Esophagus muscularis mucosa (tissue), 4 donors: ENCODE data around the gene ZNF503. TPM values are rescaled to one million over a fixed set of nuclear protein-coding genes. Genes with fewer than 3 reads are reported as not detected.

Experiments used
- DNase-seq: peaks from one replicate; pipeline ENCODE4 v3.0.0-alpha.2; 2017; ENCODE audit errors: extremely low spot score
- H3K27ac ChIP-seq, 4 donors: fragments of 200-600 bp; sonication (generic); replicated peaks in 1 of 4; 1 replicate in 3 of 4; 2 replicates in 1 of 4; pipeline ENCODE4 v1.5.1; 2016 to 2019; ENCODE audit warnings: mild to moderate bottlenecking in 1 of 4
- H3K27me3 ChIP-seq, 4 donors: fragments of 200-600 bp; sonication (generic); one replicate each; pipeline versions ENCODE4 v1.5.1 to v1.6.0; 2016 to 2019
- H3K36me3 ChIP-seq, 4 donors: fragments of 200-600 bp; sonication (generic); one replicate each; pipeline ENCODE4 v1.5.1; 2016 to 2019
- H3K4me1 ChIP-seq, 4 donors: fragments of 200-600 bp; sonication (generic); one replicate each; pipeline ENCODE4 v1.5.1; 2016 to 2019
- H3K4me3 ChIP-seq, 4 donors: fragments of 200-600 bp; sonication (generic); 1 replicate in 2 of 4; 2 replicates in 2 of 4; pipeline ENCODE4 v1.5.1; 2016 to 2019; ENCODE audit warnings: mild to moderate bottlenecking in 4 of 4, moderate library complexity in 1 of 4
- H3K9me3 ChIP-seq, 4 donors: fragments of 200-600 bp; sonication (generic); 1 replicate in 3 of 4; 2 replicates in 1 of 4; pipeline ENCODE4 v1.5.1; 2016 to 2019
- EP300 ChIP-seq: sonication (generic); formaldehyde crosslinking; IDR thresholded peaks from one replicate; pipeline ENCODE4 v1.6.1; 2017; ENCODE audit warnings: antibody characterized with exemption
- POLR2A ChIP-seq: fragments of 450-650 bp; IDR thresholded peaks from one replicate; pipeline ENCODE4 v1.6.1; 2017; ENCODE audit warnings: antibody characterized with exemption, moderate library complexity, mild to moderate bottlenecking, low read depth
- POLR2AphosphoS5 ChIP-seq, 2 donors: sonication (generic); formaldehyde crosslinking; IDR thresholded peaks; one replicate each; pipeline ENCODE4 v1.6.1; 2017; ENCODE audit warnings: antibody characterized with exemption in 2 of 2
- WGBS: methylation state at CpG from one replicate; pipeline ENCODE4 v1.1.5; 2018; 5-methylcytosine and 5-hydroxymethylcytosine counted together
- intact Hi-C: fragments of 100-400 bp; cut with DNase I; formaldehyde crosslinking; loops from one replicate; pipeline ENCODE4 v1.15.1; 2023
- total RNA-seq, 4 donors: library from RNA; depleted of rRNA; stranded (reverse); fragments of >200 nt; gene quantifications; one replicate each; pipeline versions ENCODE4 v1.1.0 to v1.2.1, GENCODE V29; 2016
- TF ChIP-seq, protein P1 (sequence below), 3 experiments: fragments of 200-600 bp in 2 of 3; fragments of 450-650 bp in 1 of 3; sonication (generic) in 2 of 3; IDR thresholded peaks; one replicate each; pipeline ENCODE4 v1.5.1; 2017 to 2019; ENCODE audit warnings: antibody characterized with exemption in 3 of 3, mild to moderate bottlenecking in 2 of 3, moderate library complexity in 1 of 3

The ZNF503 gene
- total RNA-seq = 100 to 1,000 TPM in 1 of 4 donors, 10 to 100 TPM in 3; 21.2 to 101 (median 65.1) TPM

- Histone ChIP-seq H3K27ac (peak within 1 kb of the TSS; percentile 99 to 100 (median 100)), H3K4me1 (peaks cover 18 to 53% (median 45%) of the 10 kb centered on the region in 4 donors), H3K27me3 (peaks cover 0 to 11% (median 0%) of the 10 kb centered on the region in 4 donors), H3K36me3 (peaks cover 12 to 18% (median 13%) of the 10 kb centered on the region in 4 donors), H3K4me3 (peak within 1 kb of the TSS; percentile 86 to 100 (median 96)), H3K9me3 (no peaks in the 10 kb centered on the region)
- under 1% methylated on average over 81 of the region's 88 CpGs for WGBS
- intact Hi-C loops = loop anchor here (2.0 to 10.0 kb wide), 5 partner anchors 215 to 900 kb away; no protein-coding TSS in a partner anchor
- peak; percentile 99 for DNase-seq
- TF ChIP-seq EP300 = no peak
- peak; percentile 84 for TF ChIP-seq POLR2A
- TF ChIP-seq POLR2AphosphoS5 (IDR thresholded peaks at IDR 0.05) = peak; percentile 98 to 99
- TF ChIP-seq, protein P1, sequence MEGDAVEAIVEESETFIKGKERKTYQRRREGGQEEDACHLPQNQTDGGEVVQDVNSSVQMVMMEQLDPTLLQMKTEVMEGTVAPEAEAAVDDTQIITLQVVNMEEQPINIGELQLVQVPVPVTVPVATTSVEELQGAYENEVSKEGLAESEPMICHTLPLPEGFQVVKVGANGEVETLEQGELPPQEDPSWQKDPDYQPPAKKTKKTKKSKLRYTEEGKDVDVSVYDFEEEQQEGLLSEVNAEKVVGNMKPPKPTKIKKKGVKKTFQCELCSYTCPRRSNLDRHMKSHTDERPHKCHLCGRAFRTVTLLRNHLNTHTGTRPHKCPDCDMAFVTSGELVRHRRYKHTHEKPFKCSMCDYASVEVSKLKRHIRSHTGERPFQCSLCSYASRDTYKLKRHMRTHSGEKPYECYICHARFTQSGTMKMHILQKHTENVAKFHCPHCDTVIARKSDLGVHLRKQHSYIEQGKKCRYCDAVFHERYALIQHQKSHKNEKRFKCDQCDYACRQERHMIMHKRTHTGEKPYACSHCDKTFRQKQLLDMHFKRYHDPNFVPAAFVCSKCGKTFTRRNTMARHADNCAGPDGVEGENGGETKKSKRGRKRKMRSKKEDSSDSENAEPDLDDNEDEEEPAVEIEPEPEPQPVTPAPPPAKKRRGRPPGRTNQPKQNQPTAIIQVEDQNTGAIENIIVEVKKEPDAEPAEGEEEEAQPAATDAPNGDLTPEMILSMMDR (IDR thresholded peaks at IDR 0.05) = peak in 2 of 3 experiments; percentile 32 to 42
Observed at GRCh38 chr10:75401569-75402485, at the start of gene ZNF503. TSS of gene ZNF503 (minus strand) at chr10:75401764. CDS start at chr10:75401419, 345 bp downstream.

DNA sequence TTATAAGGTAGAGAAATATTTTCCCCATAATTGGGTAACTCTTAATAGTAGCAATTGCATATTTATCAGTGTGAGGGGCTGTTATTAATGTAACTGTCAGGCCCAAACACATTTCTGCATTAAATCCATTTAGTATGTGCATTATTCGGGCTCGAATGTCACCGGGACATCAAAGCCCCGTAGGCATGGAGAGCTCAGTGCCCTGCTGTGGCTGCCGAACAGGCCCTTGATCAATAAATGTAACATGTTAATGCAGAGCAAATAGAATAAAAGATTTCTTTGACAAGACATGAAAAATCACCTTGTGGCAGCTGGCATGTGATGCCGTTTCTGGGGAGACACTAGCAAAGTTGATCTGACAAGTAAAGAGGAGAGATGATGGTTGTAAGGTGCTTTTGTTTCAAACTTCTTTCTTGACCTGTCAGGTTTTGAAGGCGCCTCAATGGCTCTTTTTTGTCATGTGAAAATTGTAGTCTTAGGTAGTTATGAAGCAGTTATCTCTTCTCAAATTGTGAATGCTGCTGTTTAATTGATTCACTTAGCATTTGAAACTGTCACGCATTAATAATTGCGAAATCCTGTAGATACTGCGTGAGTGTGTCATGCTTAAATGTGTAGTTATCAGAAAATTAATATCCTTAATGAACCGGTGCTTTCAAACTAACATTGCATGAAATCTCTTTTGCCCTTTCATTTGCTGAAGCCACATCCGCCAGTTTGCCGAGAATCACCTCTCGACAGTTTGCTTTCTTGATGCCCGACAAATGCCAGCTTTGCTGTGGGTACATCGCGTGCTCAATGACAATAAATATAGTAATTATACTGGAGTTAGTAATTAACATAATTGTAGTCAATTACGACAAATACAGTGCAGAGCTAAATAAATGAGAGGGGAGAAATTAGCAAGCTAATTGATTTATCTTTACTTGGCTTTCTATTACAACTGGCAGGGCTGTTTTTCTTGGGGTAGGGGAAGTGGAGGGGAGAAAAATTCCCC is 49.4 kb upstream of the ZNF503 start:
- H3K9me3 ChIP-seq = no peaks in the 10 kb centered on the region
- WGBS = 95% methylated on average over 18 of the region's 18 CpGs
- no peaks in the 10 kb centered on the region for H3K27me3 ChIP-seq
- H3K36me3 ChIP-seq = peaks cover 0 to 1% (median 0%) of the 10 kb centered on the region in 4 donors
- peaks cover 0 to 15% (median 9%) of the 10 kb centered on the region in 4 donors for H3K4me1 ChIP-seq
- H3K27ac ChIP-seq = no peak overlapping the region
- no peak overlapping the region for H3K4me3 ChIP-seq
- intact Hi-C loops = no loop called here
- DNase-seq = no peak
- TF ChIP-seq POLR2A (no peak), EP300 (no peak)
- TF ChIP-seq, protein P1 (IDR thresholded peaks at IDR 0.05) = no peak

- no peak for DNase-seq
- Histone ChIP-seq H3K9me3 (no peaks in the 10 kb centered on the region), H3K4me1 (peaks cover 0 to 15% (median 9%) of the 10 kb centered on the region in 4 donors), H3K27me3 (no peaks in the 10 kb centered on the region), H3K36me3 (no peaks in the 10 kb centered on the region), H3K27ac (no peak overlapping the region), H3K4me3 (no peak overlapping the region)
- WGBS = 69% methylated on average over 4 of the region's 4 CpGs
- TF ChIP-seq POLR2A (no peak), EP300 (no peak)
- TF ChIP-seq, protein P1 (IDR thresholded peaks at IDR 0.05) = no peak
- intact Hi-C loops = no loop called here
Observed at GRCh38 chr10:75450075-75450445, 48.5 kb upstream of the ZNF503 start.

DNA sequence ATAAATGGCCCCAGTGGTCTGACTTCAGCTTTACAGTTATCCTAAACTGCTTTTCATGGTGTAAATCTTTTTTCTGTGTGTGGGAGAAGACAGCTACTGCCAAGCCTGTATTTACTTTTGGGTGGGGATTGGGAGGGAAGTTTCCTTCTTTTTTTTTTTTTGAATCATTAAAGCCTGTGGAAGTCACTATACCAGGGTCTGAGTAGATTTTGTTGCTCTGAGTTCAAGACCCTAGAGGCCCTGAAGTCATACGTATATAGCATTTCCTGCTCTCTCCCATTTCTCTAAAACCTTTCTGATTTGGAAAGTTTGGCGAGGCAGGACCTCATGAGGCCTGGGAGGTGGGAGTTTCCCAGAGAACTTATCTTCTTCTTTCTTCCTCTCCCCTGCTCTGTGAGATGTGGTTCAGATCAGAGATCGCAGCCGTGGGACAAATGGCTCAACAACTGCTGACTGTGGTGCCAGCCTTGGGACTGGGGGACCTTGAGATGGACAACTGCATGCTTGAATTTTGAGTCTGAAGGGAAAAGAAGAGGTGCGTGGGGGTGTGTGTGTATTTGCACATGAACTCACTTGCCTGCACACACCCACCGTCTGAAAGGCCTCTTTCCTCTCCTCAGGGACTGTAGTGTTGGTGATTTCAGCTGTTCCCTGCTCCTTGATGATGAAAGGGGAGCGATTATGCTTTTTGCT is 48.0 kb upstream of the ZNF503 start:
- H3K27ac ChIP-seq = no peak overlapping the region
- H3K9me3 ChIP-seq = no peaks in the 10 kb centered on the region
- no peak for DNase-seq

More for the DNA sequence above, 48.0 kb upstream of the ZNF503 start:
- Histone ChIP-seq H3K27me3 (no peaks in the 10 kb centered on the region), H3K4me1 (peaks cover 0 to 15% (median 9%) of the 10 kb centered on the region in 4 donors), H3K36me3 (no peaks in the 10 kb centered on the region), H3K4me3 (no peak overlapping the region)
- intact Hi-C loops = no loop called here
- WGBS = 74% methylated on average over 7 of the region's 7 CpGs
- no peak for TF ChIP-seq POLR2A
- TF ChIP-seq POLR2AphosphoS5 (IDR thresholded peaks at IDR 0.05) = no peak
- TF ChIP-seq, protein P1 (IDR thresholded peaks at IDR 0.05) = no peak
- no peak for TF ChIP-seq EP300
